T-helper 1 cell treated with Interleukin-12 subunit alpha and Interleukin-12 subunit beta and Interleukin-4 antibody, amounts not matched to agents 30 ng/mL and 1 ng/mL, for 36 hours (primary cell): ENCODE results near the gene ALDH5A1. TPM values are rescaled to one million over a fixed set of nuclear protein-coding genes. Genes with fewer than 3 reads are reported as not detected.
"Not testable (repeated sequence)": the region's sequence is repeated elsewhere in the genome, so short reads cannot be mapped to it uniquely, and the experiment has no call there.

Experiments
- intact Hi-C: fragments of 100-400 bp; cut with micrococcal nuclease; formaldehyde crosslinking; loops from one replicate; pipeline ENCODE4 v1.15.1; 2024
- total RNA-seq: library from RNA; stranded (reverse); gene quantifications from 2 replicates; pipeline ENCODE4 v1.2.3, GENCODE V29; 2022

Gene ALDH5A1
- total RNA-seq, 1 donor from 2014 or later: 5.6 TPM

DNA sequence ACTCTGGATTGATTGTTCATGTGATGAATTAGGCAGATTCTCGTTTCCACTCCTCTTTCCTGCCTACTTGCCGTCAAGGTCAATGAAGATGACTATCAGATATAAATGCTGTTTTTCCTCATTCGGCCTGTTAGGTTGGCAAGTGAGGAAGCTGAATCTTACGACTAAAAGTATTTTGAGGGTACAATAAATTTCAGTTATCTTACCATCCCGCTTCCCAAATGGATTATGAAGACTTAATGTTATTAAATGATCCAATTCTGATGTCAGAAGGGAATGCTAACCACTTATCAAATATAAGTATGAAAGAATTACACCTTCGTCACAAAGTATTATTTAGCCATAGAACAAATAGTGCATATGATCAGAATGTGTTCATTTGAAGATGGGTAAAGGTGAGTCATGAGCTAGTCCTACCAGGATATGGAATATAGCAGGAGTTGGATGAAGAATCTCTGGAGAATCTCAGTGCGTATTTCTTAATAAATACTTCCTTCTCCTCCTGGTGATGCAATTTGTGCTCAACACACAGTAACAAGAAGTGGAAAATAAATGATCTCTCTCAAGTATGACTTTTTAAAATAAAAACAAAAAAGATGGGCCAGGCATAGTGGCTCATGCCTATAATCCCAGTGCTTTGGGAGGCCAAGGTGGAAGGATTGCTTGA, 10.0 kb upstream of the ALDH5A1 start:
- intact Hi-C loops: no loop called here

DNA sequence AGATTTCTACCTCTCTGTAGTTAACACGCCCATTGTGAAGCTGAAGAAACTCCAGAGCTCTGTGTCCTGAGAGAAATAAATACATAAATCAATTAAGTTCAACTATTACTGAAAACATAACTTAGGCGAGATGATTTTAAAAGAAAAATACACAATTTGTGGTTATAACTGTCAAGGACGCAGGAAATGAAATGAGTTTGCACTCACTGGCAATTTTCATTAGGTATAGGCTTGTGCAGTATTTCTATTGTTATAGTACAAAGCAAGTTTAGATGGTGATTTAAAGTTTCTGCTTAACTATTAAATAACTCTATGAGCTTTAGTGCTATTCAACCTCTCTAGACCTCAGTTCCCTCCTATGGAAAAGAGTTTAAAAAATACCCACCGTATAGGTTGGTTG, 8.7 kb upstream of the ALDH5A1 start:
- intact Hi-C loops: no loop called here

DNA sequence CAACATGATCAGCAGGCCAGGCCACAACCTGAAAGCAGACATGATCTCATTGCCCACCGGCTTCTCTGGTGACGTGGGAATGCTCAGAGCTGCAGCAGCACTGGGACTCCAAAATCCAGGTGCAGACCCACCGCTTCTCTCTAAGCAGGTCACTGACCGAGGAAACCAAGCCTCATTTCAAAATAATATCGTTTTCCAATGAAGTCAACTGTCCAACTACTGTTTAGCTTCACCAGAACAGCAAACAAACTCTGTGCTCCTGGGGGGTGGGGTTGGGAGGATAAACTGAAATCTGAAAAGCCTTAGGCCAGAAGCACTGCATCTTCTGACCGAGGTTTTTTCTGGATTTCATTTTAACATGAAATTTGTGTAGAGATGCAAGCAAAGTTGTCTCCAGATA, 5.3 kb upstream of the ALDH5A1 start, which contains the start of gene GPLD1:
Gene GPLD1 (minus strand): TSS at position 109 of the 400 bp plus-strand sequence. CDS start 67 bp downstream, at position 42.
- intact Hi-C loops: no loop called here

DNA sequence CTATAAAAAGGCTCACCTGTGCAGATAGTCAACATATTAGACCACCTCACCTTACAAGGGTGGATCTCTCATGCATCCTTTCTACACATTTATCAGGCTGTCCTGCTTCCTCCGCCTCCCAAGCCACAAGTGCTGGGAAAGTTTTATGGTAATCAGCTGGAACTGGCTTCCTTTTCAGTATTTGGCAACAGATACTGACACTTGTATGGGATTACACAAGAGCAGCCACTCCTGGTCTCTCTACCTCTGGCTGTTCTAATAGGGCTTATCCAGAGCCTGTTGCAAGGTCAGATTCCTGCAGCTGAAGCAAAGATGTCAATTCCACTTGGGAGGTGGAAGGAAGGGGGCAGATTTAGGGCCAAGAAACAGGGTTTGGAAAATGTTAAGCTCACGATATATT, 4.9 kb upstream of the ALDH5A1 start:
- intact Hi-C loops: loop anchor here (10.0 kb wide), 1 partner anchor 1505 kb away; no protein-coding TSS in a partner anchor

DNA sequence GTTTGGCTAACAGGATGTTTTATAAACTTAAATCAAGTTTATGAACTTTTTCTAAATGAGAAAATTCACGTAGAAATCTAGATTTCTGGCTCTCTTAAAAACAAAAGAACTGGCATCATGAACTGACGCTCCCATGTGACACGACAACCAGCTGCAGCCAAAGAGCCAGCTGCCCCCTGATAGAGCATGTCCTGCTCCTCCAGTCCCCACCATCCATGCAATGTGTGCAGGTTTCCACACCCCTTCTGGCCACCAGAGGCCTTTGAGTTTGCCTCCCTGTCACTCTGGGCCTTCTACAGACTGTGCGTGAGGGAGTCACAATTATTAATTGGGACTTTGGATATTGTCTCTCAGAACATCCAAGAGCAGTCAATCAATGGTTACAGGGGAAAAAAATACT, 3.8 kb upstream of the ALDH5A1 start:
- intact Hi-C loops: loop anchor here (10.0 kb wide), 1 partner anchor 1504 kb away; no protein-coding TSS in a partner anchor

DNA sequence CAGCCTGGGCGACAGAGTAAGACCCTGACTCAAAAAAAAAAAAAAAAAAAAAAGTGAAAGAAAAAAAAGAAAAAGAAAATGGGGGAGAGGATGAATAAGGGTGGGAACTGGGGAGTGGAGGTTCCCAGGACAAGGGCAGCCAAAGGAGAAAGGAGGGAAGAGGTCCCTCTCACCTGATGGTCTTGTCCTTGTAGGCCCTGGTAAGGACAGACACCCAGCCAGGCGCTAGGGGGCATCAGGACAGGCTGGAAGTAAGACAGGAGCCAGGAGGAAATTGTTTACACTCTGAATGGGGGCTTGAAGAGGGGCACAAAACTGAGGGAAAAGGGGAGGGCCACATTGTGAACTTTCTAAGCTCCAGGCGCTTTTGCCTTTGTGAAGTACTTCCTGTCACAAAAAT, 2.3 kb upstream of the ALDH5A1 start:
- intact Hi-C loops: loop anchor here (10.0 kb wide), 1 partner anchor 1502 kb away; no protein-coding TSS in a partner anchor

DNA sequence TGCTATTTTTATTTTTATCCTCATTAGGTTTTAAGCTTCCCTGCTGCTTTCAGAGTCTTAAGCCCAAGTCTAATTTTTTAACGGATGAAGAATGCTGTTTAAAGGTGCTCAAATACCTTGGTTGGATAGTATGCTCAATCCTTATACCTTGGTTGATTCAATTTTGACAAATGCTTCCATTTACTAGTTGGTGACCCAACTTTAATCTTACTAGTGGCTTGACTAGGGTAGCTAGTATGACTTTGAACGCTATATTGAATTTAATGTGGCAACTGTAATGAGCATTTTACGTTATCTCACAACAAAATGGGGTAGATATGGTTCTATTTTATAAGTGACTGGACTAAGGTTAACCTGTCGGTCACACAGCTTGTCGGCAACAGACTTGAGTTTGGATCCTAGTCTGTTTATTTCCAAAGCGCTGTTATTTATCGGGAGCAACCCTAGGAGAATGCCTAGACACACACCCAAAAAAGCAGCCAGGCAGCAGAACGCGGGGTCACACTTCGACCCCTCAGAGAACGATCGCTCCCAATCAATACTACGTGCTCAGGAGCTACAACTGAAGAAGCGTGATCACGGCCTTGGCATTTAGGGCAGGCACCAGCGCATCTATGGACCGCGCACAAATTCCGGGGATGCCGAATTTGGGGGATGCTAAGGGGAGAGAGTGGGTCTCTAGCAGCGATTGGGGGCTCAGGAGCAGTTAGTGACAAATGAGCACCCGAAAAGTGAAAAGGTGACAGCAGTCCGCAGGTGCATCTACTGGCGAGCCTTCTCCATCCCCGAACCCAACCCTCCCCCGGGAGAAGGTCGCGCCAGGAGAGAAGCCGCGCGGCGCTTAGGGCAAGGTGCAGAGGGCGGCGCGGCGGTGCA, 586 bp upstream of the ALDH5A1 start:
- intact Hi-C loops: loop anchor here (1.0 to 10.0 kb wide), 2 partner anchors 63 to 1501 kb away; no protein-coding TSS in a partner anchor

DNA sequence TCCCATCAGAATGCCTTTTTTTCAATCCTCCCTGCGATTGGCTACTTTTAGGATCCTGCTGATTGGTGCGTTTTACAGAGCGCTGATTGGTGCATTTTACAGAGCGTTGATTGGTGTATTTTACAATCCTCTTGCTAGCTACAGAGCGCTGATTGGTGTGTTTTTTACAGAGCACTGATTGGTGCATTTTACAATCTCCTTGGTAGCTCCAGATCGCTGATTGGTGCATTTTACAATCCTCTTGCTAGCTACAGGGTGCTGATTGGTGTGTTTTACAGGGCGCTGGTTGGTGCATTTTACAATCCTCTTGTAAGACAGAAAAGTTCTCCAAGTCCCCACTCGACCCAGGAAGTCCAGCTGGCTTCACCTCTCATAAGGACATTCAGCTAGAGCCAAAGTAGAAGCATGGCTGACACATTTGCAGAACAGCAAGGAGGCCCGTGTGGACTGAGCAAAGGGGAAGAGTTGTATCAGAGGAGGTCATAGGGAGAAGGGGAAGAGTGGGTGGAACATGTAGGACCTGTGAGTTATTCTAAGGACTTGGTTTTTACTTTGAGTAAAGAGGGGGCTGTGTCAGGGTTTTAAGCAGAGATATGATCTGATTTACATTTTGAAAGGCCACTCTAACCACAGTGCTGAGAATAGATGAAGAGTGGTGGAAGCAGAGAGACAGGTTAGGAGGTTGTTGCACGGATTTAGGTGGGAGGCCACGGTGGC, 2.6 kb downstream of the ALDH5A1 start:
- intact Hi-C loops: loop anchor here (5.0 to 10.0 kb wide), 2 partner anchors 170 to 1497 kb away; partner anchors contain the start of genes ACOT13 and TDP2

DNA sequence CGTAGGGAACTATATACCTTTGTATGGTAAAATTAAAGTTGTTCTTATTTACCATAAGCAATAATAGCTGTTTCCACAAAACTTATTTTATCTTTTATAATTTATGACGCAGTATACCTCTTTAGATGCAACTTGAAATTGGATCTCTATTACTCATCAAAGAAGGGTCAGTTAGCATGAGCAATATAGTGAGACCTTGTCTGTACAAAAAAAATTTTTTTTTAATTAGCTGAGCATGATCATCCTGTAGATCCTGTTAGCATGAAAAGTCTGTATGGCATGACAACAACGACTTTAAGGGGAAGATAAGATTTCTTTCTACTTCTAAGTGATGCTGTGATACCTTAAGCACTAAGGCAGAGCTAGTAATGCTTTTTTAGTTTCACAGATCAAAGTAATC, 5.9 kb downstream of the ALDH5A1 start:
- intact Hi-C loops: no loop called here

DNA sequence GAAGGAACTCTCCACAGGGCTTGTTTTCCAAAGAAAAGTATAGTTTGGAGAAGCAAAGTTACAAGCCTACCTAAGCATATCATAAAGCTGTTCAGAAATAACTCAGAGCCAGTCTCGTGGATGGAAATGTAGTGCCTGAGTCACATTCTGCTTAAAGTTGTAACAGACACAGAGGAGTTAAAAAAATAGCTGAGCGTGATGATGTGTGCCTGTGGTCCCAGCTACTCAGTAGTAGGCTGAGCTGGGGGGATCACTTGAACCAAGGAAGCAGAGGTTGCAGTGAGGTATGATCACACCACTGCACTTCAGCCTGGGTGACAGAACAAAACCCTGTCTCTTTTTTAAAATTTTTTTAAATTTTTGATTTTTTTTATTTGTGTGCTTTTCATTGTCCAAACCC, 6.6 kb downstream of the ALDH5A1 start:
- intact Hi-C loops: no loop called here

DNA sequence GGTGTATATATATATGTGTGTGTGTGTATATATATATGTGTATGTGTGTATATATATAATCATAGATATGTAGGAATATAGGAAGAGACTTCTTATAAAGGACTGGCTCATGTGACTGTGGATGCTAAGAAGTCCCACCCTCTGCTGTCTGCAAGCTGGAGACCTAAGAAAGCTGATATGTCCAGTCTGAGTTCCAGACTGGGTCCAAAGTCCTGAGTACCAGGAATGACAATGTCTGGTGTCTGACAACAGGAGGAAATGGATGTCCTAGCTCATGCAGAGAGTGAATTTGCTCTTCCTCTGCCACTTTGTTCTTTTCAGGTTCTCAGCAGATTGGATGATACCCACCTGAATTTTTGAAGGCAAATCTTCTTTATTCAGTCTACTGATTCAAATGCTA, 7.1 kb downstream of the ALDH5A1 start:
- intact Hi-C loops: no loop called here

DNA sequence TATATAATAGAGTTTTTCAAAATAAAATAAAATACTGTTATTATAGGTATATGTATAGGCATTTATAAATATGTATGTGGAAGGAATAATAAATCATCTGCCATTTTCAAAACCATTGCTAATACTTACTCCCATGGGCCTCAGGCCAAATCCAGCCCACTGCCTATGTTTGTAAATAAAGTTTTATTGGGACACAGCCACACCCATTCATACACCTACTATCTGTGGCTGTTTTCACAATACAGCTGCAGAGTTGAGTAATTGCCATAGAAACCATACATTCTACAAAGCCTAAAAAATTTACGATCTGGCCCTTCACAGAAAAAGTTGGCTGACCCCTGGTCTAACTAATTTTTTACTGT, 9.5 kb downstream of the ALDH5A1 start:
- intact Hi-C loops: no loop called here

DNA sequence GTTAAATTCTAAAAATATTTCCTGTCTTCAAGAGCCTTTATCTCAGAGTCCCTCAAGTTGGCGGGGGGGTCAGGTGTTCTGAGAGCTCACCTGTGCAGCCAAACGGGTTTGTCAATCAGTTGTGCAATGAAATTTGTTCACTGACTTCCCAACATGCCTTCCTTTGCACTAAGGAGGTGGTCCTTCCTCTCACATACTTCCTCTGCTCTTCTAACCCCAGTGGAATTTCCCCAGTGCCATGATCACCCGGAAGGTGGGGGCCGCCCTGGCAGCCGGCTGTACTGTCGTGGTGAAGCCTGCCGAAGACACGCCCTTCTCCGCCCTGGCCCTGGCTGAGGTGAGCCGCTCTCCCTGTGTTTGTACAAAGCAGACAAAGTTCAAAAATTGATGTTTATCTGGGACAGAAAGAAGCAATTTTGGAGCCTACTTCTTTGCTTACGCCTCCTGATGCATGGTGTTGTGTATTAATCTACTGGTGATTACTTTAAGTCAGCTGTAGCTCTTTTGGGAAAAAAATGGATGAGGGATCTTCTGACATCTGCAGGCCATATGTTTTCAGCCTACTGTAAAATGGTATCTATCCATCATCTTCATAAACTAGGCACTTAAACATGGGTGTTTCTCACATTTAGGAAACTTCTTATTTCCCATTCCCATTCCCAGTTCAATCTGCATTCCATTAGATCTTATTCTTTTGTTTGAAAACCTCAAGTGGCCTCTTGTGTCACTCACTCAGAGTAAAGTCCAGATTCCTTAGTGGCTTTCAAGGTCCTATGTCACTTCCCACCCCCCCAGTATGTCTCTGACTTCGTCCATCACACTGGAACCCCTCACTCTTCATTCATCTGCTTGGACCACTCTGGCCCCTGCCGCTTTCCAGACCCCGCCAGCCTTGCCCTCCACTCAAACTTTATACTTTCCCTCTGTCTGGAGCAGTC, 10.1 kb downstream of the ALDH5A1 start:
- intact Hi-C loops: no loop called here

DNA sequence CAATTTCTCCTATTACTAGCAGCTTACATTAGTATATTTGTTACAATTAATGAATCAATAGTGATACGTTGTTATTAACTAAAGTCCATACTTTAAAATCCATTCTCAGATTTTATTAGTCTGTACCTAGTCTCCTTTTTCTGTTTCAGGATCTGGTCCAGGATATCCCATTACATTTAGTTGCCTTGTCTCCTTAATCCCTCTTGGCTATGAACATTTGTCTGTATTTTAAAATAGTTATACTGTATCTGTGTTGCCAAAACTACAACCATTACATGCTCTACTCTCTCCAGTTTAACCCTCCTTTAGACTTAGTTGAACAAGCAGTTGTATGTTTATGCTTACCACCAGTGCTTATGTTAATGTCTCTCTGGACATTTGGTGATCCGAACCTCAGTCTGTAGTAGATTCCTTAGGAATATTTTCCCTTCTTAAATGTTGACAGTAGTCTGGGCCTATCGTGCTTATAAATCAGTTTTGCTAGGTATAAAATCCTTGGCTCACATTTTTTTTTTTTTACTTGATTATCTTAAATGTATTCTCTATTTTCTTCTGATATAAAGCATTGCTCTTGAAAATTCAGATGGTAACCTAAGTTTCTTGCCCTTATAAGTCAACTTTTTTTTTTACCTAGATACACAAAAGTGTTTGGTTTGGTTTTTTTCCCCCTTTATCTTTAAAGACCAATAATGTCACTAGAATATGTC, 12.2 kb downstream of the ALDH5A1 start:
- intact Hi-C loops: no loop called here

DNA sequence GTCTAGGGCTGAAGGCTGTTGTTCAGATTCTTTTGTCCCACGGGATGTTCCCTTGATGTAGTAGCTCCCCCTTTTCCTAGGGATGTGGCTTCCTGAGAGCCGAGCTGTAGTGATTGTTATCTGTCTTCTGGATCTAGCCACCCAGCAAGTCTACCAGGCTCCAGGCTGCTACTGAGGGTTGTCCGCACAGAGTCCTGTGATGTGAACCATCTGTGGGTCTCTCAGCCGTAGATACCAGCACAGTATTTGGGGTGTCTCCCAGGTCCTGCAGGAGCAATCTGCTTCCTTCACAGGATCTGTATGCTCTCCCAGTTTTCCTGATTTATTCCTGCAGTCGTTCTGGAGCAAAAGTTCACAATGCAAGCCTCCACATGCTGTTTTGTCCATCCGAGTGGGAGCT, 17.2 kb downstream of the ALDH5A1 start:
- intact Hi-C loops: not testable (repeated sequence)

DNA sequence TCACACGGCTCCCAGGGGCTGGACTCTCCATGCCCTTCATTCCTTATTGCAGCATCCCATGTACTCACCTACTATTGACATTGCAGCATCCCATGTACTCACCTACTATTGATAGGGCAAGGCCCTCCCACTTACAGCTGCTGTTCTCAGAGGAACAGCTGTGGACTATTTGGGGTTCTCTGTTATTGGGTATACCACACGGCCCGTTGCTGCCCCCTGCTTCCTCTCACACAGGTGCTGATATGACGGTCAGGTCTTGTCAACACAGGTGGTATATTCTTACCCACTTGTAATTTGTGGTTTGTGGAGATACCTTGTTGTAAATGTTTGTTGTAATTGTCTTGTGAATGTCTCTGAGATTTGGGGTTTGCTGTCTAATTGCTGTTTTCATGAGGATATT, 18.8 kb downstream of the ALDH5A1 start:
- intact Hi-C loops: no loop called here

DNA sequence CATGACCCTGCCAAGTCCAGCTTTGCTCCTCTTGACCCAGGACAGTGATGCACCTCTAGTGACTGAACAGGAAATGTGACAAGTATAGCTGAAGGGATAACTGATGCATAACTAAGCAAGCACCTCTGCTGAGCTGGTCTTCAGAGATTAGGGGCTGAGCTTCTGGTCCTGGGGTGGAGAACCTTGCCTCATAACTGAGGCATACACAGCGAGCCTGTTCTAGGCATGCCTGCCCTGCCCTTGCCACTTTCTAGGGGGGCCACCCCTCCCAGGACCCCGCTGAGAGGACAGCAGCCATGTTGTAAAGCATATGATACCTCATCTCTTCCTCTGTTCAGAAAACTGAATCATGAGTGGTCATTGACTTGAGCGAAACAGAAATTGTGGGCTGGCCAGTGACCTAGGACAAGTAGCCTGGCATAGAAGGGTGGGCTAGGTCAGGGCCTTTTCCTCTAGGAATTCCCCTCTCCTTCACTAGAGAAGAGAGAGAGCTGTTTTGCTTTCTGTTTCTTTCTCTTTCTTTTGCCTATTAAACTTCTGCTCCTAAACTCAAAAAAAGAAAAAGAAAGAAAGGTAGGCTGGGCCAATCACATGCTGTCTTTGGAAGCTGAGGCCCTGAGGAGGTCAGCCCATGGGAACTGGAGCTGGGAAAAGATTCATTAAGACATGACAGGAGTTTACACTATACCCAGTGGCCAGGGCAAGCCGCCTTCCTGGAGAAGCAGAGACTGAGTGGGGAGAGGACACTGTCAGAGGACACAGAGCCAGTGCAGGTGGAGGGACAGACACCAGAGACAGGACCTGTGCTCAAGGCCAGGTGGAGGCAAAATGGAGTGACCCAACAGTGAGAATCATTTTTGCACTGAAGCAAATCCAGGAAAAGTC, 23.1 kb downstream of the ALDH5A1 start:
- intact Hi-C loops: loop anchor here (1.0 kb wide), 1 partner anchor 23 kb away; no protein-coding TSS in a partner anchor

DNA sequence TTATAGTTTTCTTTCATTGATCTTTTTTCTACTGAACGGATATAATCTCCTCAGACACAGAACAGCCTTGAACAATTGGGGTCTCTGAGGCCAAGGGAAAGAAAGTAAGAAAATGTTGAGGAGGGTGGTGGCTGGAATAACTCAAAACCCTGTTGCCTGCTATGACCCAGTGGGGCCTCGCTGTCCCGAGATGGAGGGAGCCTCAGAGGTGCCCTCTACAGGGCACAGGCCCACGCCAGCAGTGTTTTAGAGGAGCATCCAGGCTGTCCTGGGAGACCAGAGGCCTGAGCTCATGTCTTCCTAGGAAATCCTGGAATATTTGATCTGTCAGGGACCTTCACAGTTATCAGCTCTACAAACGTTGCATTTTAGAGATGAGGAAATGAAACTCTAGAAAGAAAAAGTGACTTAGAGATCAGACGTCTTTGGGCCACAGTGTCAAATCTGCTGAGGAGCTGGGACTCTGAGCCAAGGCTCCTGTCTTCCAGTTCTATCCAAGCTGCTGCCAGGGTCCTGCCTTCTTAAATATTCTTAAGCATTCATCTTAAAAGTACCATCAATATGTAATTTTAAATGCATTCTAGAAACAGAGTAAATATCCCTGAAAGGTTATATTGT, 26.3 kb downstream of the ALDH5A1 start:
- intact Hi-C loops: loop anchor here (2.0 kb wide), 1 partner anchor 90 kb away; no protein-coding TSS in a partner anchor
